22Rv1 (cell line): ENCODE results near the gene GZMM.
A peak's percentile ranks its signal among the peaks of the same experiment; 100 is the strongest.
"Not testable (repeated sequence)": the region's sequence is repeated elsewhere in the genome, so short reads cannot be mapped to it uniquely, and the experiment has no call there.

Source experiments
- H3K27ac ChIP-seq: fragments of 450-650 bp; 2 replicates; pipeline ENCODE4 v1.5.1; 2017
- CTCF ChIP-seq: fragments of 450-650 bp; IDR thresholded peaks from 2 replicates; pipeline ENCODE4 v1.5.1; 2017; ENCODE audit warnings: mild to moderate bottlenecking
- ZFX ChIP-seq: fragments of 450-650 bp; IDR thresholded peaks from 2 replicates; pipeline ENCODE4 v1.6.1; 2017; ENCODE audit warnings: antibody characterized with exemption, borderline replicate concordance

Gene GZMM

DNA sequence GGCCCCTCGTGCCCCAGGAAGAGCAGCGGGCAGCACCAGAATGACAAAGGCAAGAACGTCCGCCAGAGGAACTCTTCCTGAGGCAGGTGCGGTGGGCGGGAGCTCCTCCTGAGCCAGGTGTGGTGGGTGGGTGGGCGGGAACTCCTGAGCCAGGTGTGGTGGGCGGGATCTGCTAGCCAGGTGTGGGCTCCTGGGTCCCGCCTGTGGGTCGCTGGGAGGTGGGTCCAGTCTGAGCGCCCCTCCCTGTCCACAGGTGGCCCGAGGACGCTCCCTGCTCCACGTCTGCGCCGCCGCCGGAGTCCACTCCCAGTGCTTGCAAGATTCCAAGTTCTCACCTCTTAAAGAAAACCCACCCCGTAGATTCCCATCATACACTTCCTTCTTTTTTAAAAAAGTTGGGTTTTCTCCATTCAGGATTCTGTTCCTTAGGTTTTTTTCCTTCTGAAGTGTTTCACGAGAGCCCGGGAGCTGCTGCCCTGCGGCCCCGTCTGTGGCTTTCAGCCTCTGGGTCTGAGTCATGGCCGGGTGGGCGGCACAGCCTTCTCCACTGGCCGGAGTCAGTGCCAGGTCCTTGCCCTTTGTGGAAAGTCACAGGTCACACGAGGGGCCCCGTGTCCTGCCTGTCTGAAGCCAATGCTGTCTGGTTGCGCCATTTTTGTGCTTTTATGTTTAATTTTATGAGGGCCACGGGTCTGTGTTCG, 38.8 kb downstream of the GZMM start:
- TF ChIP-seq CTCF (no peak), ZFX (no peak)
- 0 out of 2 replicates have a peak overlapping the region, but pooled peaks have one; percentile 10 for H3K27ac ChIP-seq

DNA sequence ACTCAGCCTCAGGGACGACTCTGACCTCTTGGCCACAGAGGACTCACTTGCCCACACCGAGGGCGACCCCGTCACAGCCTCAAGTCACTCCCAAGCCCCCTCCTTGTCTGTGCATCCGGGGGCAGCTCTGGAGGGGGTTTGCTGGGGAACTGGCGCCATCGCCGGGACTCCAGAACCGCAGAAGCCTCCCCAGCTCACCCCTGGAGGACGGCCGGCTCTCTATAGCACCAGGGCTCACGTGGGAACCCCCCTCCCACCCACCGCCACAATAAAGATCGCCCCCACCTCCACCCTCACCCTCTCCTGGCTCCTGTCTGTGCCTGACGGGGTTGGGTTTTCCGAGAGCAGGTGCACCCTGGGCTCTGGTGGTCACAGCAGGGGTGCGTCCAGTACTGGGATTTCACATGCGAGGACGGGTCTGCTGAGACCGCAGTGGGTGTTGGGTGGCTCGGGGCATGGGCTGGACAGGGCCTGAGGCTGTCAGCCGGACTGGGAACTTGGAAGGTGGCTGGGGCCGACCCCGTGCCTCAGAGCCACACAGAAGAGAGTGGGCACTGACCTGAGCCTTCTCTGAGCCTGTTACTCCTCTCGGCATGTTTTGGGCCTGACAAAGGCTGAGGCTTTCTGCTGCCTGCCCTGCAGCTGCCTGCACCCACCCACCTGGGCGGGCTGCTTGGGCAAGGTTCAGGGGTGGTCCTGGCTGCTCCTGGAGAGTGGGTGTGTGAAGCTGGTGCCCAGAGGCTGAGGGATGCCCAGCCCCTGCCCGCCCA, 39.5 kb downstream of the GZMM start:
- no peak for TF ChIP-seq CTCF
- peak overlapping the region; percentile 10; the same call in 1 of the 2 replicates for H3K27ac ChIP-seq

DNA sequence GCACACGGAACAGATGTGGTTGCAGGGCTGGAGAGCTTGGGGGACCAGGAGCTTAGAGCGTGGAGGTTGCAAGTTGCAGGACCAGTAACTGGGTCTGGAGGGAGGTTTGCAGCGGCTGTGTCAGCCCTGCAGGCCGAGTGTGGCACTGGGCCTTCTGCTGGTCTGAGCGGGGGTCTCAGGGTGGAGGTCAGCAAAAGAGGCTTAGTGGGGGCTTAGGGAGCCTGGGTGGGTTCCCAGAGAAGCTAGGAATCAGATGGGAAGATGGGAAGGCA, 40.1 kb downstream of the GZMM start:
- H3K27ac ChIP-seq: peak overlapping the region; percentile 10; the same call in 1 of the 2 replicates
- no peak for TF ChIP-seq ZFX
- no peak for TF ChIP-seq CTCF

DNA sequence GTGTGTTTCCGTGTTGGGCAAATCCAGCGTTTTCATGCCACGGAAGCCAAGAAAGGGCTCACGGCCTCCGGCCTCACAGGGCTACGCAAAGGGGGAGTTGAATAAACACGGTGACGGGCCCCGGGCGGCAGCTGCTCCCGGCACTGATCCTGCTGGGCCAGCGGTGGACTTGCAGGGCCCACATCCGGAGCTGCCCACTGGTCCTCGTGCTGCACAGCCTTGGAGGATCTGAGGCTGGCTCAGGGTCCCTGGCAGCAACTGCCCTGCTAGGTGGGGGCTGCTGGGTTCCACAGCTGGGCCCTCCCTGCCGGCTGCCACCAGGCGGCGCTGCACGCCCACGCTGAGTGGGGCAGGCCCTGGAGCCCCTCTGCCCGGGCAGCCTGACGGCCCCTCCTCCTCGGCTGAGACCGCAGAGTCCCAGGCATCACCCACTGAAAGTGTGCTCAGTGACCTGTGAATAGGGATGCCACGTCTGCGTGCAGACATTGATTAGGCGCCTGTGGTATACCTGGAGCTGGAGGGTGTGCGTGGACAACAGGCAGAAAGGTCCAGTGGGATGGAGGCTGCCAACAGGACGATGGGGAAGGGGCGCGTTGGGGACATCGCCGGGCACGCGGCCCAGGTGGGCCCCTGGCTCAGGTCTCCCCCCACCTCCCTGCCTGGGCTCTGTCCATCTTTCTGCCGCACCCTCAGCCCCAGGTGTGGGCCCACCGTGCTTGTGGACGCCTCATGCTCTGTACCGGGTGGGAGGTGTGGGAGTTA, 40.6 kb downstream of the GZMM start:
- peak overlapping the region; percentile 10; the same call in 1 of the 2 replicates for H3K27ac ChIP-seq
- peak; percentile 97 for TF ChIP-seq CTCF
- no peak for TF ChIP-seq ZFX

DNA sequence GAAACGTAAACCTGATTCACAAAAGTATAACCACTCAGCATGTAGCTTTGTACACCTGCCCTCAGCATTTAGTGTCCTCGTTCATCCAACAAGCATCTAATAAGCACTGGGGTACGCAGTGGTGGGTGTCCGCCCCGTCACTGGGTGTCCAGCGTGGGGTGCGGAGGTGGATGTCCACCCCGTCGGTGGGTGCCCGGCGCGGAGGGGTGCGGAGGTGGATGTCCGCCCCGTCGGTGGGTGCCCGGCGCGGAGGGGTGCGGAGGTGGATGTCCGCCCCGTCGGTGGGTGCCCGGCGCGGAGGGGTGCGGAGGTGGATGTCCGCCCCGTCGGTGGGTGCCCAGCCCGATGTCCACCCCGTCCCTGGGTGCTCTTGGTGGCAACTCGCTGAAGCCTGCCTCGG, 41.3 kb downstream of the GZMM start:
- not testable (repeated sequence) for H3K27ac ChIP-seq

- H3K27ac ChIP-seq: no peak overlapping the region
- no peak for TF ChIP-seq CTCF
- no peak for TF ChIP-seq ZFX
These were observed 41.8 kb downstream of the GZMM start for GRCh38 chr19:585551-586110.

GRCh38 chr19:588093-588740, 44.4 kb downstream of the GZMM start:
- H3K27ac ChIP-seq: peak overlapping the region; percentile 83
- TF ChIP-seq CTCF: peak; percentile 90
- no peak for TF ChIP-seq ZFX
